Common myeloid progenitor, CD34-positive (primary cell): ENCODE results near the gene HIPK4.
"Not testable (repeated sequence)": the region's sequence is repeated elsewhere in the genome, so short reads cannot be mapped to it uniquely, and the experiment has no call there.

Experiments used
- CTCF ChIA-PET: fragments of 350-600 bp; sonication (Branson Sonifier 250); formaldehyde crosslinking; loops from one replicate; lab custom pipeline; 2021; ENCODE audit warnings: antibody characterized with exemption; lab: Charles Lee
- POLR2A ChIA-PET: fragments of 350-600 bp; sonication (Branson Sonifier 250); formaldehyde crosslinking; loops from one replicate; lab custom pipeline; 2021; ENCODE audit warnings: antibody characterized with exemption; lab: Charles Lee
- DNase-seq, 3 donors: peaks; one replicate each; pipeline versions ENCODE4 v3.0.0 to v3.0.0-alpha.2; 2013
- H3K27ac ChIP-seq, 2 experiments: 1 replicate in 1 of 2; 2 replicates in 1 of 2; pipeline ENCODE4 v1.7.0; 2013; ENCODE audit warnings: inconsistent platforms in 2 of 2, low read length in 2 of 2, mild to moderate bottlenecking in 2 of 2, low read depth in 1 of 2, moderate library complexity in 1 of 2; ENCODE audit not compliant: severe bottlenecking in 2 of 2, insufficient read depth in 1 of 2, poor library complexity in 1 of 2
- H3K27me3 ChIP-seq, 5 experiments: replicated peaks in 2 of 5; 1 replicate in 3 of 5; 2 replicates in 2 of 5; pipeline versions ENCODE4 v1.6.1 to v1.7.0; 2013; ENCODE audit warnings: low read length in 4 of 5, mild to moderate bottlenecking in 2 of 5, moderate library complexity in 2 of 5, inconsistent platforms in 1 of 5; ENCODE audit not compliant: insufficient read depth in 5 of 5, control insufficient read depth in 4 of 5
- H3K36me3 ChIP-seq, 4 experiments: 1 replicate in 2 of 4; 2 replicates in 2 of 4; pipeline versions ENCODE4 v1.6.1 to v1.7.0; 2013; ENCODE audit warnings: low read length in 3 of 4, control low read depth in 1 of 4, mild to moderate bottlenecking in 1 of 4; ENCODE audit not compliant: control insufficient read depth in 4 of 4, insufficient read depth in 4 of 4
- H3K4me1 ChIP-seq, 4 experiments: 1 replicate in 3 of 4; 2 replicates in 1 of 4; pipeline versions ENCODE4 v1.6.1 to v1.7.1; 2013; ENCODE audit warnings: low read length in 3 of 4, mild to moderate bottlenecking in 3 of 4, control low read depth in 1 of 4, inconsistent platforms in 1 of 4, moderate library complexity in 1 of 4; ENCODE audit not compliant: control insufficient read depth in 4 of 4, insufficient read depth in 4 of 4; ENCODE audit errors: control extremely low read depth in 1 of 4
- H3K4me3 ChIP-seq, 7 experiments: 1 replicate in 4 of 7; 2 replicates in 3 of 7; pipeline versions ENCODE4 v1.5.1 to v1.7.0; 2013; ENCODE audit warnings: mild to moderate bottlenecking in 7 of 7, low read length in 6 of 7, moderate library complexity in 6 of 7, inconsistent platforms in 2 of 7, low read depth in 2 of 7, control low read depth in 1 of 7; ENCODE audit not compliant: insufficient read depth in 4 of 7, control insufficient read depth in 1 of 7; ENCODE audit errors: extremely low read depth in 1 of 7
- H3K9me3 ChIP-seq, 5 experiments: 1 replicate in 4 of 5; 2 replicates in 1 of 5; pipeline versions ENCODE4 v1.6.1 to v1.7.1; 2013; ENCODE audit warnings: low read length in 4 of 5, mild to moderate bottlenecking in 2 of 5, inconsistent platforms in 1 of 5, low read depth in 1 of 5, moderate library complexity in 1 of 5; ENCODE audit not compliant: control insufficient read depth in 4 of 5, insufficient read depth in 2 of 5; ENCODE audit errors: control extremely low read depth in 1 of 5
- WGBS: methylation state at CpG from one replicate; pipeline ENCODE4 v1.1.5; 2013; ENCODE audit not compliant: insufficient coverage; 5-methylcytosine and 5-hydroxymethylcytosine counted together

Gene HIPK4

GRCh38 chr19:40376286-40376862, 13.6 kb downstream of the HIPK4 start:
- 95% methylated on average over 14 of the region's 17 CpGs for WGBS
- ChIA-PET POLR2A (no interaction called here), CTCF (no interaction called here)
- DNase-seq: no peak
- H3K27ac ChIP-seq: no peak overlapping the region
- H3K4me3 ChIP-seq: no peak overlapping the region
- no peaks in the 10 kb centered on the region for H3K9me3 ChIP-seq
- peaks cover 4 to 46% (median 28%) of the 10 kb centered on the region in 4 experiments for H3K36me3 ChIP-seq
- no peaks in the 10 kb centered on the region for H3K27me3 ChIP-seq
- H3K4me1 ChIP-seq: peaks cover 0 to 19% (median 5%) of the 10 kb centered on the region in 4 experiments

GRCh38 chr19:40374084-40374483, 15.9 kb downstream of the HIPK4 start:
- H3K27ac ChIP-seq: no peak overlapping the region
- WGBS: 94% methylated on average over 7 of the region's 7 CpGs
- CTCF ChIA-PET: no interaction called here

GRCh38 chr19:40371802-40372122, 18.2 kb downstream of the HIPK4 start:
- Histone ChIP-seq H3K9me3 (no peaks in the 10 kb centered on the region), H3K4me1 (peaks cover 0 to 31% (median 12%) of the 10 kb centered on the region in 4 experiments), H3K27ac (no peak overlapping the region), H3K27me3 (no peaks in the 10 kb centered on the region), H3K4me3 (no peak overlapping the region), H3K36me3 (peaks cover 4 to 49% (median 22%) of the 10 kb centered on the region in 4 experiments)
- 98% methylated on average over 5 of the region's 5 CpGs for WGBS
- DNase-seq: no peak
- CTCF ChIA-PET: interaction anchor here (0.8 to 2.1 kb wide), 3 partner anchors 9 to 27 kb away, joined by 3 to 5 read pairs (median 5); no protein-coding TSS in a partner anchor
- POLR2A ChIA-PET: no interaction called here

More at GRCh38 chr19:40374084-40374483, 15.9 kb downstream of the HIPK4 start:
- POLR2A ChIA-PET: no interaction called here
- Histone ChIP-seq H3K27me3 (no peaks in the 10 kb centered on the region), H3K4me3 (no peak overlapping the region), H3K9me3 (no peaks in the 10 kb centered on the region), H3K4me1 (peaks cover 0 to 28% (median 12%) of the 10 kb centered on the region in 4 experiments), H3K36me3 (peaks cover 4 to 51% (median 33%) of the 10 kb centered on the region in 4 experiments)
- no peak for DNase-seq

- H3K27me3 ChIP-seq: no peaks in the 10 kb centered on the region
- H3K9me3 ChIP-seq: no peaks in the 10 kb centered on the region
- ChIA-PET CTCF (interaction anchor here (0.8 to 2.1 kb wide), 4 partner anchors 10 to 28 kb away, joined by 3 to 5 read pairs (median 4); no protein-coding TSS in a partner anchor), POLR2A (interaction anchor here (0.6 kb wide), 1 partner anchor 66 kb away, joined by 3 read pairs; no protein-coding TSS in a partner anchor)
- peaks cover 4 to 44% (median 22%) of the 10 kb centered on the region in 4 experiments for H3K36me3 ChIP-seq
- no peak overlapping the region for H3K4me3 ChIP-seq
- H3K27ac ChIP-seq: no peak overlapping the region
- peak in 2 of 3 donors; percentile 23 to 38 for DNase-seq
- WGBS: 97% methylated on average over 5 of the region's 7 CpGs
- H3K4me1 ChIP-seq: peaks cover 0 to 36% (median 14%) of the 10 kb centered on the region in 4 experiments
Observed at GRCh38 chr19:40370997-40371801, 18.8 kb downstream of the HIPK4 start.

- POLR2A ChIA-PET: interaction anchor here (0.6 kb wide), 1 partner anchor 65 kb away, joined by 3 read pairs; no protein-coding TSS in a partner anchor
Observed at GRCh38 chr19:40370253-40370652, 19.7 kb downstream of the HIPK4 start.

GRCh38 chr19:40369797-40370196, 20.2 kb downstream of the HIPK4 start:
- 100% methylated on average over 9 of the region's 12 CpGs for WGBS
- H3K27me3 ChIP-seq: no peaks in the 10 kb centered on the region
- CTCF ChIA-PET: interaction anchor here (1.2 to 2.1 kb wide), 2 partner anchors 11 to 65 kb away, joined by 3 to 5 read pairs; no protein-coding TSS in a partner anchor
- H3K27ac ChIP-seq: no peak overlapping the region
- H3K36me3 ChIP-seq: peaks cover 4 to 44% (median 22%) of the 10 kb centered on the region in 4 experiments
- peaks cover 2 to 46% (median 23%) of the 10 kb centered on the region in 4 experiments for H3K4me1 ChIP-seq
- DNase-seq: no peak
- H3K4me3 ChIP-seq: no peak overlapping the region
- POLR2A ChIA-PET: no interaction called here
- H3K9me3 ChIP-seq: no peaks in the 10 kb centered on the region

More at GRCh38 chr19:40370253-40370652, 19.7 kb downstream of the HIPK4 start:
- H3K9me3 ChIP-seq, H3K27me3 ChIP-seq, H3K27ac ChIP-seq, DNase-seq, H3K4me3 ChIP-seq: not testable (repeated sequence)
- Histone ChIP-seq H3K36me3 (peaks cover 4 to 44% (median 22%) of the 10 kb centered on the region in 4 experiments), H3K4me1 (peaks cover under 1 to 44% (median 20%) of the 10 kb centered on the region in 4 experiments)
- CTCF ChIA-PET: interaction anchor here (1.2 to 2.1 kb wide), 2 partner anchors 11 to 19 kb away, joined by 4 to 5 read pairs; no protein-coding TSS in a partner anchor
- WGBS: no CpG with 5 or more reads among the region's 3 CpGs
